Memory B cell (primary cell): ENCODE measurements around the gene TRIM2.
A peak's percentile ranks its signal among the peaks of the same experiment; 100 is the strongest.

ENCODE experiments used
- ATAC-seq: fragments of 150-1000 bp; cut with Tn5 transposase; 2 replicates; pipeline ENCODE4 v1.10.0; 2021; ENCODE audit warnings: low read depth, mild to moderate bottlenecking, moderate library complexity
- DNase-seq, 2 donors: peaks; one replicate each; pipeline ENCODE4 v3.0.0; 2022; ENCODE audit warnings: low spot score in 2 of 2
- H3K27ac Mint-ChIP-seq: one replicate; pipeline ENCODE4 v1.8.0; 2022; ENCODE audit warnings: mild to moderate bottlenecking, moderate library complexity, mixed read lengths
- H3K27me3 Mint-ChIP-seq: one replicate; pipeline ENCODE4 v1.8.0; 2022; ENCODE audit warnings: mixed read lengths
- H3K36me3 Mint-ChIP-seq: one replicate; pipeline ENCODE4 v1.8.0; 2022; ENCODE audit warnings: mild to moderate bottlenecking, mixed read lengths
- H3K4me1 Mint-ChIP-seq: one replicate; pipeline ENCODE4 v1.8.0; 2022; ENCODE audit warnings: mixed read lengths
- H3K4me3 Mint-ChIP-seq: one replicate; pipeline ENCODE4 v1.8.0; 2022; ENCODE audit warnings: mild to moderate bottlenecking, moderate library complexity, mixed read lengths
- H3K9me3 Mint-ChIP-seq: one replicate; pipeline ENCODE4 v1.8.0; 2022; ENCODE audit warnings: mixed read lengths

TRIM2 gene

DNA sequence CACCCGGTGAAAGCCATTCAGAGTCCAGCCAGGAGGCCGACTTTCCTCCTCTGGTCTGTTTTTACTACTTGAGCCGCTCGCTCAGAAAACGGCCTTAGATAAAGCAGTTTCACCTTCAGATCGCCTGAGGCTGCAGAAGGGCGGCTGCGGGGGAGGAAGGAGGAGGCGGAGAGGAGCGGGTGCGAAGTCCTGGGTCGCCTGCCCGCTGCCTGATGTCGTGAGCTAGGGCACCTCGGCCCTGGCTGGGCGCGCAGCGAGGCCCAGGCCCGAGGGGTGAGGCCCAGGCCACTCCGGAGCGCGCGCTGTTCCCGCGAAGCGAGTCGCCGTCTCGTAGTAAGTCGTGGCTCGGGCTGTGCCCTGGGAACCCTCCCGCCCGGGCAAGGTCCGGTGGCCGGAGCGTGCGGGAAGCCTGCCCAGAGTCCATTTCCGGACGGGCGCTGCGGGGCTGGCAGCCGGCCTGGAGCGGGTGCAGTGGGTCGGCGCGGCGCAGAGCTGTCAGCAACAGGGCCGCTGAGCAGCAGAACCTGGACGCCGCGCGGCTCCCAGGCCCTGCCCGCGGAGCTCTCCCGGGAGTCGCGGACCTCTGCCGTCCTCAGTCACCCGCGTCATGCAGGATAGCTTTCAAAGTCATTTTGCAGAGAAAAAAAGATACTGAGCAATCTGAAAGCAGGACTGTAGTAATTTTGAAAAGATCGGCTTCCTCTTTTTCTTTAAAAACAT is 18.6 kb downstream of the TRIM2 start:
- ATAC-seq (peak; percentile 53), DNase-seq (peak; percentile 5 to 34)
- peak overlapping the region; percentile 90 for H3K4me3 Mint-ChIP-seq
- H3K27me3 Mint-ChIP-seq = peaks cover 6% of the 10 kb centered on the region
- peaks cover 2% of the 10 kb centered on the region for H3K36me3 Mint-ChIP-seq
- H3K27ac Mint-ChIP-seq = peak overlapping the region; percentile 84
- H3K9me3 Mint-ChIP-seq = peaks cover 8% of the 10 kb centered on the region
- peaks cover 12% of the 10 kb centered on the region for H3K4me1 Mint-ChIP-seq

- Mint-ChIP-seq H3K27me3 (peaks cover 6% of the 10 kb centered on the region), H3K4me1 (peaks cover 12% of the 10 kb centered on the region)
Observed at GRCh38 chr4:153223427-153223801, 19.2 kb downstream of the TRIM2 start.

DNA sequence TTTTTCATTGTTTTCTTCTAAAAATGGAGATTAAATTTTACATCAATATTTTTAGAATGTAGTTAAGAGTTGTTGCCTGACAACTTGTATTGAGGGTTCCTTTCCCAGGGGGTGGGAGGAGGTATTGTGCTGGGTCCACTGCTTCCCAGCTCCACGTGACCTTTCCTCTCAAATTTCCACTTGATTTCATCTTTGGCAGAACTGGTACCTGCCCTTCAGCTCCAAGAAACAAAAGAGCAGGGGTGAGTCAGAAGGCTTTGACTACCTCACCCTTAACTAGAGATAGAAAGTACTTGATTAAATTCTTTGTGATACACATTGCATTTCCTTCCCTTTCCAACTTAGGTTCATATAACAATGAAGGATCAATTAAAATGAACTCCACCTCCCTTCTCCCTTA is 19.7 kb downstream of the TRIM2 start:
- Mint-ChIP-seq H3K27me3 (peaks cover 8% of the 10 kb centered on the region), H3K4me1 (peaks cover 13% of the 10 kb centered on the region), H3K4me3 (peak overlapping the region; percentile 38), H3K36me3 (peaks cover 2% of the 10 kb centered on the region), H3K9me3 (peaks cover 8% of the 10 kb centered on the region), H3K27ac (no peak overlapping the region)
- no peak for ATAC-seq
- DNase-seq = no peak

More at GRCh38 chr4:153223427-153223801, 19.2 kb downstream of the TRIM2 start:
- DNase-seq (no peak), ATAC-seq (no peak)
- Mint-ChIP-seq H3K4me3 (peak overlapping the region; percentile 90), H3K36me3 (peaks cover 2% of the 10 kb centered on the region), H3K27ac (peak overlapping the region; percentile 50), H3K9me3 (peaks cover 8% of the 10 kb centered on the region)

- H3K4me1 Mint-ChIP-seq = peaks cover 13% of the 10 kb centered on the region
- H3K27ac Mint-ChIP-seq = no peak overlapping the region
Observed at GRCh38 chr4:153224474-153224873, 20.2 kb downstream of the TRIM2 start.

DNA sequence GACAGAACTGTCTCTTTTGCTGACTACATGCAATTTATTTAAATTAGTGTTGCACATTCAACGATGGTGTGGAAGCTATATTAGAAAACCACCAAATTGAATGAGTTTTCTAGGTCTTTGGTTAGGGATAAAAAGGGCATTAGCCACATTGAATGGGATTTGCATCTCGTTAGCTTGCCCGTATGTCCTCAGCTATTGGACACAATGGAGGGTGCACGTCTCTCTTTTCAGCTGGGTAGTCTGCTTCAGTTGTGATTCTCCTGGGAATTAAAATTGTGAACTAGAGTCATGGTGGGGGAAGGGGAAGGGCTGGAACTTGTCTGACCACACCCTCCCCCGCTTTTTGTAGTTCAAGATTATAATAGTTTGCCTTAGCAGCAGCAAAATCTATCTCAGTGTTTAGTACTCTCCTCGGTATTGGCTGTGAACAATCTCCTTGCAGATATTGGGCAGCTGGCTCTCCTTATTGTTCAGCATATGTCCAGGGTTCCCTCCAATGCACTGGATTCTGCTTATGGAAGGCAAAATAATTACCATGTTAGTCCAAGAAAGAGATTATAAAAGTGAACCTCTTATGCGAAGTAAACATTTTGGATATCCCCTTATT is 23.3 kb downstream of the TRIM2 start:
- Mint-ChIP-seq H3K27ac (no peak overlapping the region), H3K4me1 (peaks cover 5% of the 10 kb centered on the region), H3K9me3 (peaks cover 6% of the 10 kb centered on the region), H3K27me3 (peaks cover 6% of the 10 kb centered on the region), H3K36me3 (peaks cover 2% of the 10 kb centered on the region), H3K4me3 (no peak overlapping the region)
- DNase-seq (no peak), ATAC-seq (no peak)

More at GRCh38 chr4:153224474-153224873, 20.2 kb downstream of the TRIM2 start:
- Mint-ChIP-seq H3K4me3 (peak overlapping the region; percentile 13), H3K9me3 (peaks cover 8% of the 10 kb centered on the region), H3K27me3 (peaks cover 8% of the 10 kb centered on the region), H3K36me3 (peaks cover 2% of the 10 kb centered on the region)
- DNase-seq = no peak
- ATAC-seq = no peak

DNA sequence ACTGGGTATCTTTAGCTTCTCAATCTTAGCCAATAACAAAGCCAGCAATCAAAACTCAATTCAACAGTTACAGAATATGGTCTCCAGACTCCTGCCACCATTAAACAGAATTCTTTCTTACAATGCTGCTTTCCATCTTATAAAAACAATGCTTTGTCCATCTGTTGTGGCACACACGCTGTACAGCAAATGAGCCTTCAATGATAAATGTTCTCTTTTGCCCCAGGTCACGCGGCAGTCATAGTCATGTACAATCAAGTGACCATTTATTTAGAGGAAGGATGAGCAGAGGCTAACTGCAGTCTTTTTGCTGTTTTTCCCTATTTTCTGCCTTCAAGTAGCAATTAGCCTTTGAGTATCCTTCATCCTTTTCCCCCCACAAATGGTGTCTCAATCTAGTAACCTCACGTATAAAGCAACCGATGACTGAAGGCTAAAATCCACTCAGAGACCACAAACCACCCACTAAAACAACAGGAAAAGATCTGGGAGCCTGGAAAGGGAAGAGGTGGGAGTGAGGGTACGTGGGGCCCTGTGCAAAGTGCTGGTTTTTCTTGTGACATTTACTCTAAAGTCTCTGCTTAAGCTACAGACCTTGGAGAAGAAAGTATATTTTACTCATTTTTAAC is 24.4 kb downstream of the TRIM2 start:
- Mint-ChIP-seq H3K9me3 (peaks cover 6% of the 10 kb centered on the region), H3K27ac (no peak overlapping the region), H3K4me1 (peaks cover 2% of the 10 kb centered on the region), H3K4me3 (no peak overlapping the region), H3K36me3 (peaks cover 2% of the 10 kb centered on the region), H3K27me3 (peaks cover 6% of the 10 kb centered on the region)
- ATAC-seq (no peak), DNase-seq (no peak)

GRCh38 chr4:153229545-153229944 is 25.3 kb downstream of the TRIM2 start:
- no peak for DNase-seq
- no peak for ATAC-seq
- peaks cover 8% of the 10 kb centered on the region for H3K27me3 Mint-ChIP-seq
- H3K36me3 Mint-ChIP-seq = peaks cover 2% of the 10 kb centered on the region
- no peak overlapping the region for H3K27ac Mint-ChIP-seq
- peaks cover 4% of the 10 kb centered on the region for H3K9me3 Mint-ChIP-seq
- H3K4me3 Mint-ChIP-seq = no peak overlapping the region
- H3K4me1 Mint-ChIP-seq = peaks cover 2% of the 10 kb centered on the region

DNA sequence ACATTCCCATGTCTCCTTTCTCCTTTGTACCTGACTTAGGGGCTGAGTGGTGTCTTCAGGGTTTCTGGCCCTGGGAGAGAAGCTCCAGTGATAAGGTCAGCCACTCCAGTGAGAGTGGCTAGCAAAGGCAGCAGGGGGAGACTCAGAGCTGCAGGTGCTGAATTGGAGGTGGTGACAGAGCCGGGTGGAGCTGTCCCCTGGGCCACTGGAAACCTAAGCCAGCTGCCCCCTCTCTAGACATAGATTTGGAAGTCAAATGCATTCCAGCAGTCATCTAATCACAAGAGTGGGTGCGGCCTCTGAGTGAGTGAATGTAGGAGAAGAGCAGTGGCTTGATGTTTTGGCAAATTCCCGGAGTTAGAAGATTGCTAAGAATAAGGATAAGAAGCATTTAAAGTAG is 28.5 kb downstream of the TRIM2 start:
- no peak overlapping the region for H3K27ac Mint-ChIP-seq
- no peak overlapping the region for H3K4me3 Mint-ChIP-seq
- peaks cover 2% of the 10 kb centered on the region for H3K4me1 Mint-ChIP-seq
- H3K9me3 Mint-ChIP-seq = no peaks in the 10 kb centered on the region
- peaks cover 7% of the 10 kb centered on the region for H3K27me3 Mint-ChIP-seq
- no peak for DNase-seq
- ATAC-seq = peak; percentile 53
- no peaks in the 10 kb centered on the region for H3K36me3 Mint-ChIP-seq

GRCh38 chr4:153233761-153234371 is 29.6 kb downstream of the TRIM2 start:
- Mint-ChIP-seq H3K36me3 (no peaks in the 10 kb centered on the region), H3K27ac (no peak overlapping the region), H3K4me3 (no peak overlapping the region), H3K9me3 (no peaks in the 10 kb centered on the region), H3K4me1 (no peaks in the 10 kb centered on the region), H3K27me3 (peaks cover 5% of the 10 kb centered on the region)
- no peak for ATAC-seq
- DNase-seq = no peak

GRCh38 chr4:153234885-153235284 is 30.6 kb downstream of the TRIM2 start:
- peaks cover 5% of the 10 kb centered on the region for H3K27me3 Mint-ChIP-seq
- DNase-seq (no peak), ATAC-seq (no peak)
- H3K27ac Mint-ChIP-seq = no peak overlapping the region
- no peaks in the 10 kb centered on the region for H3K9me3 Mint-ChIP-seq
- H3K4me3 Mint-ChIP-seq = no peak overlapping the region
- no peaks in the 10 kb centered on the region for H3K4me1 Mint-ChIP-seq
- no peaks in the 10 kb centered on the region for H3K36me3 Mint-ChIP-seq

- Mint-ChIP-seq H3K27me3 (peaks cover 5% of the 10 kb centered on the region), H3K4me3 (no peak overlapping the region), H3K27ac (no peak overlapping the region), H3K36me3 (no peaks in the 10 kb centered on the region), H3K4me1 (peaks cover 2% of the 10 kb centered on the region), H3K9me3 (no peaks in the 10 kb centered on the region)
- no peak for ATAC-seq
- DNase-seq = no peak
Observed at GRCh38 chr4:153238135-153238919, 34.1 kb downstream of the TRIM2 start.

DNA sequence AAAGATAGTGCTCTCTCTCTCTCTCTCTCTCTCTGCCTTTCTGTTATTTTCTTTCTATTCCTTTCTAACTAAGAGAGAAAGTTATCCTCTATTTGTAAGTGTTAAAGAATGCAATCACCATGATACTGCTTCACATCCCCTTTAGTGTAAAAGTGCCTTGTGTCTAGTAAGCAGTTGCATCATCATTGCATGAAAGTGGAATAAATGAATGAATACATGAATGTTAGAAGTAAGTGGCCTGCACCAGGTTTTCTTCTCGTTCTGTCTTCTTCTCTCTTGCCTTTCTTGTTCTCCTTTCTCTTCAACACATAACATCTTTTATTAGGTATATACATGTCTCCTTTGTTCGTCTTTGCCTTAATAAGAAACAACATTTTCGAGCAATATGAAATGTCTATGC is 35.2 kb downstream of the TRIM2 start:
- DNase-seq (no peak), ATAC-seq (no peak)
- Mint-ChIP-seq H3K4me3 (no peak overlapping the region), H3K36me3 (no peaks in the 10 kb centered on the region), H3K9me3 (no peaks in the 10 kb centered on the region), H3K27me3 (peaks cover 4% of the 10 kb centered on the region), H3K4me1 (peaks cover 2% of the 10 kb centered on the region), H3K27ac (no peak overlapping the region)

- Mint-ChIP-seq H3K9me3 (no peaks in the 10 kb centered on the region), H3K4me3 (no peak overlapping the region), H3K4me1 (peaks cover 2% of the 10 kb centered on the region), H3K27me3 (peaks cover 1% of the 10 kb centered on the region), H3K36me3 (no peaks in the 10 kb centered on the region), H3K27ac (no peak overlapping the region)
- ATAC-seq (no peak), DNase-seq (no peak)
Observed at GRCh38 chr4:153241295-153241694, 37.1 kb downstream of the TRIM2 start.
